ENCODE data around the gene RUVBL2. TPM values are rescaled to one million over a fixed set of nuclear protein-coding genes. Genes with fewer than 3 reads are reported as not detected.
A peak's percentile ranks its signal among the peaks of the same experiment; 100 is the strongest.

The RUVBL2 gene
- polyA plus RNA-seq, 1 donor: 80.2 TPM

DNA sequence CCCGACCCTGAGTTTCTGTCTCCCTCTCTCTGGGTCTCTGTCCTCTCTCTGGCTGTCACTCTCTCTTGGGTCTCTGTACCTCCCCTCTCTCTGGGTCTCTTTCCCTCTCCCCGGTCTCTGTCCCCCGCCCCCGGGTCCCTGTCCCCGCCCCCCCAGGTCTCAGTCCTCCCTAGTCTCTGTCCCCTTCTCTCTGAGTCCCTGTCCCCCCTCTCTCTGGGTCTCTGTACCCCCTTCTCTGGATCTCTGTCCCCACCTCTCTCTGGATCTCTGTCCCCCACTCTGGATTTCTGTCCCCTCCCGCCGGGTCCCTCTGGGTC is 30.9 kb upstream of the RUVBL2 start:
- DNase-seq: no peak

- peak; percentile 51 for DNase-seq
Measured at GRCh38 chr19:48963371-48964204, 30.1 kb upstream of the RUVBL2 start.

- DNase-seq: no peak
Measured at GRCh38 chr19:48964205-48965039, 29.3 kb upstream of the RUVBL2 start.

GRCh38 chr19:48965040-48965805 is 28.5 kb upstream of the RUVBL2 start, which contains the start of gene FTL:
TSS of gene FTL (plus strand) at chr19:48965309. CDS start at chr19:48965508, 199 bp downstream.
- peak; percentile 94 for DNase-seq

DNA sequence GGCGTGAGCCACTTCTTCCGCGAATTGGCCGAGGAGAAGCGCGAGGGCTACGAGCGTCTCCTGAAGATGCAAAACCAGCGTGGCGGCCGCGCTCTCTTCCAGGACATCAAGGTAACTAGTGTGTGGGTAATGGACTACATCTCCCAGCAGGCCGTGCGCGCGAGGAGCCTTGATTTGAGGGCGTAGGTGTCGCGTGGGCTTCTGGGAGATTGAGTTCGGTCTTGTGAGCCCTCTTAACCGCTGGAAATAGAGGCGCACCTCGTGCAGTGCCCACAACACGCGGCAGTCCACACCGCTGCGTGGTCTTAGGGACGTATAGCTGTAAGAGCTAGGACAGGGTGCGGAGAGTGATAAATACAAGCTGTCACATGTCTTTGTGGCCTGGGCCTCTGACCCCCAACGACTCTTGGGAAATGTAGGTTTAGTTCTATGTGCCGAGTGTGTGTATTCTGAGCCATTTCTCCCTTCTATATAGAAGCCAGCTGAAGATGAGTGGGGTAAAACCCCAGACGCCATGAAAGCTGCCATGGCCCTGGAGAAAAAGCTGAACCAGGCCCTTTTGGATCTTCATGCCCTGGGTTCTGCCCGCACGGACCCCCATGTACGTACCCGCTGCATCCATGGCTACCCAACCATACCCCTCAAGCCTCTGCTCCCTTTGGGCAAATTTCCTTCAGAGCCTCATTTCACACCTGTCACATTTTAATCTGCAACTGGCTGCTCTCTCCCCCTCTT is 27.7 kb upstream of the RUVBL2 start:
- DNase-seq: peak; percentile 88

DNA sequence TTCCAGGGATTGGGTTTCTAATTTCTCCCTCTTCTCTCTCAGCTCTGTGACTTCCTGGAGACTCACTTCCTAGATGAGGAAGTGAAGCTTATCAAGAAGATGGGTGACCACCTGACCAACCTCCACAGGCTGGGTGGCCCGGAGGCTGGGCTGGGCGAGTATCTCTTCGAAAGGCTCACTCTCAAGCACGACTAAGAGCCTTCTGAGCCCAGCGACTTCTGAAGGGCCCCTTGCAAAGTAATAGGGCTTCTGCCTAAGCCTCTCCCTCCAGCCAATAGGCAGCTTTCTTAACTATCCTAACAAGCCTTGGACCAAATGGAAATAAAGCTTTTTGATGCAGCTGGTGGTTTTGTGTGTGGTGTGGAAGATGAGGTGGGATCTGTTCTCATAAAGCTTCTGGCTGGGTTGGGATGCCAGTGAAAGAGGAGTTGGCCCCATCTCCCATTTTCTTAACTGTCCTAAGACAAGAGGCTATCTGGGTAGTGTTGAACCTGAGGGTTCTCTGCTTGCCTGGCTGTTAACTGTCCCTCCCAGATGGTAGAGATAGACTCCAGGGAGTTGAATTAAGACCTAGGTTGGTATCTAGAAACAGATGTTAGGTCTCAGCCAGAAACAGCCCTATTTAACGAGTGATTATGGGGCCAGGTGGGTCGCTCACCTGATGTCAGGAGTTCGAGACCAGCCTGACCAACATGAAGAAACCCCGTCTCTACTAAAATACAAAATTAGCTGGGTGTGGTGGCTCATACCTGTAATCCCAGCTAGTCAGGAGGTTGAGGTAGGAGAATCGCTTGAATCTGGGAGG is 26.9 kb upstream of the RUVBL2 start:
- DNase-seq: no peak

DNA sequence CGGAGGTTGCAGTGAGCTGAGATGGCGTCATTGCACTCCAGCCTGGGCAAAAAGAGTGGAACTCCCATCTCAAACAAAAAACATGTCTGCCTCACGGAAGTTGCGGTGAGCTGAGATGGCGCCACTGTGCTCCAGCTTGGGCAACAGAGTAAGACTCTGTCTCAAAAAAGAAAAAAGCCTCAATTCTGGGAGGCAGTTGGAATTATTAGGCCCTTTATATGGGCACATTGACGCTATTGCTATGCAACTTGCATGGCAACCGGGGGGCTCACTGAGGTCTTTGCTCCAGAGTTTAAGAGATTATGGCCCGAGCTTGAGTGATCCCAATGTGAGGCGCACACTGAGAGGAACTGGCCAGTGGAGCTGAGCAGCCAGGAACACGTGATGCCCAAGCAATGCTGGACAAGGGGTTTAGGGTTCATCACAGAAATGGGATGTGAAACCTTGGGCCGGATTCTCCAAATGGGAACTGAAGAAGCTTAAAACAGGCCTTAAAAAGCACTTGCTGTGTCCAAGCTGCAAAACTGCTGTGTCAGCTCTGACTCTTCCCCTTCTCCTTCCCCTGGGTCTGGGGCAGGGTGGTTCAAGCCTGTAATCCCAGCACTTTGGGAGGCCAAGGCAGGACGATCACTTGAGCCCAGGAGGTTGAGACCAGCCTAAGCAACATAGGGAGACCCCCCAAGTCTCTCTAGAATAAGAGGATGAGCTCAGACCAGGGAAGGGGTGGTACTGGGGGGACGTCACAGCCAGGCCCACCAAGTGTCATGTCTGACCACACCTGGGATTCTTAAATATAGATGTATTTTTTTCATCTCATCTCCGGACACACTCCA is 26.1 kb upstream of the RUVBL2 start:
- no peak for DNase-seq

DNA sequence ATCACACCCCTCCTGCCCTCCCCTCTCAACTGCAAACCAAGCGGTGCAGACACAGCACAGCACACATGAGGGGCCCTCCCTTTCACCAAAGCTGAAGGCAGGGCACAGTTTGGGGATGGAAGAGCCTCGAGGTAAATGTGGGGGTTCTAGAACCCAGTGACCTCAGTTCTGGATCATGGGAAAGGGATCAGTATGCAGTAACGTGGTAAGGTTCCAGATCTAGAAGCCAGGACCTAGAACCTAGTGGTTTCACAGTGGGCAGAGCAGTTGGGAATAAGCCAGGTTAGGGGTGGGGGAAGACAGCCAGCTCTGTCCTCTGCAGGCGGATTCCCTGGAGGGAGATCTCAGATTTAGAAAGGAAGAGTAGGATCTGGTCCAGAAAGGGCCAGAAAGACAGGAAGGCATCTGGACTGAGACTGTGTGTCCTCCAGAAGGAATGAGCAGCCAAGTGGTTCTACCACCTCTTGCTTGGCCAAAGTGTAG is 25.5 kb upstream of the RUVBL2 start:
- no peak for DNase-seq

GRCh38 chr19:48968813-48969218 is 24.9 kb upstream of the RUVBL2 start:
- DNase-seq: no peak

DNA sequence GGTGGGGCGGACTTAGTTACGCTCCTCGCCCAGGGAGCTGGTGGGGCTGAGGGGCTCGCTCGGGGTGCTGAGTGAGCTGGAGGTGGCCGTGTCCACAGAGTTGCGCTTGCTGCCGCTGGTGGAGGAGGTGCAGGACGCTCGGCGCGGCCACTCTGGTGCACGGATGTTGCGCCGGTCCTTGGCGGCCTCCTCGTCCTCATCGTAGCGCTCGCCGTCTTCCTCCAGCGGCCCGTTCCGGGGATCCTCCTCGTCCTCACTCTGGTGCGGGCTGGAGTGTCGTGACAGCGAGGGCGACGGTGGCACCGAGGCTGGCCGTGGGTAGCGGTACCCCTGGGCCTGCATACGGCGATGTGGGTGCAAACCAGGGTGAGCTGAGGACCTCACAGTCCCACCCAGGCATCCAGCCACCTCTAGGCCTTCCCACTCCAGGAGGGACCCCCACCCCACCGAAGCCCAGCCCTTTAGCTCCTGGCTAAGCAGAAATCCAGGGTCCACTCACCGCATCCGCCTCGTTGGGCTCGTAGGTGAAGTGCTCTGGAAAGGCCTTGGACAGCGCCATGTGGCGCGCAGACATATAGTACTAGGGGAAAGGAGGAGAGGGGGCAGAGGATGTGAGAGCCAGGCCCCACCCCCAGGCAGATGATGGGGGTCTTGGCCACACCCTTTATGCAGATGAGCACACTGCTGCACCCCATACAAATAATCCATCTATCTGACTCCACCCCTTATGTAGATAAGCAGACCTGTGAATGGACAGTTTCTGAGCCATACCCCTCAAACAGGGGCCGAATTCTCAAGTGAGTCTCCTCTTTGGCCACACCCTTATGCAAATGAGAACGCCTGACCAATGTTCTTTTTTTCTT is 24.2 kb upstream of the RUVBL2 start:
- DNase-seq: no peak

GRCh38 chr19:48970139-48970766 is 23.4 kb upstream of the RUVBL2 start:
- DNase-seq: no peak

DNA sequence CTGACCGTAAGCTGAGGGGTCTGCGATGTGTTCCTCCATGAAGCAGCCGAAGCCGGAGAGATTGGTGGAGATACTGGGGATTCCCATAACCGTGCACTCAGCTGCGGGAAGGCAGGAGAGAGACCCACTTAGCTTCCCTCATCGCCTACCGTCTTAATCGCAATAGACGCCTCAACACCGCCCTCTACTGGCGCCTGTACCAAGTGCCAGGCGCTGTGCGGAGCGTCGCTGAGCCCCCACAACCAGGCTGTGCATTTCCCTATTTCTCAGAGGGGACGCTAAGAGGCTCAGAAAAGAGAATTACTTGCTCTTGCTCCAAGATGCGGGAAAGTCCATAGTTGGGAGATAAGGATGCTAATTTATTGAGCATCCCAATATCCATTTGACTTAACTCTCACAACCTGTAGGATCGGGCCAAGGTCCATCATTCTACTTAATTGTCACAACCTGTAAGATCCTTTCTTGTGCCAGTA is 22.7 kb upstream of the RUVBL2 start:
- peak; percentile 83 for DNase-seq

DNA sequence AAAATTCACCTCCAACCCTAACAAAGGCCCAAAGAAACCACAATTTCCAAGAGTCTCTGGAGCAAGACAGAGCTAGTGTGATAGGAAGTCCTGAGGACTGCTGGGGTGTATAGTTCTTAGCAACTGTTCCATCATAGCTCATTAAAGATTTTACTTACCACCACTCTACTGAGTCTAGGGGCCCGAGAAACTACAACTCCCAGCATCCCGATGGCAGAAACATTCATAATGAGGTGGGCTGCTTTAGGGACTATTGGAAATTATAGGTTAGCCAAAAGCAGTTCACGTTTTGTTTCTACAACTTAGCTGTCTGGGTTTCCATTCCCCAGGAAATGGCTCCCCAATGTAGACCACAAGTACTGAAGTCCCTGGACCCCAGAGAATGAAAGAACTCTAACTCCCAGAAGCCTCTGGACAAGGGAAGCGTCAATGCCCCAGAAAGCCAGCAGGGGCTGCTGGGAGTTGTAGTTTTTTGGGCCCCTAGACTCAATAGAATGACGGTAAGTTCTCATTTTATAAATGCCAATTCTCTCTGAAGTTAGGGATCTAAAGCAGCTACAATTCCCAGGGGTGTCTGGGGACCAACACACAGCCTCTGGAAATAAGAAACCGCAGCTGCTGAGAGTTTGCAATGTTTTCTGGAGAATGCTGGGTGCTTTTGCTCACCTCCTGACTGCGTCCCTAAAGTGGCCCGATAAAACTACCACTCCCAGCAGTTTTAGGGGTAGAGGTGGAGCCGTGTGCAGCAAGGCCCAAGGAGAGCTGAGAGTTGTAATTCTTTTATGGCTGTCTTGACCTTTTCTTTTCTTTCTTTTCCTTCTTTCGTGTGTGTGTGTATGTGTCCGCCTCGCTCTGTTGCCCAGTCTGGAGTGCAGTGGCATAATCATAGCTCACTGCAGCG is 17.5 kb upstream of the RUVBL2 start:
- no peak for DNase-seq

DNA sequence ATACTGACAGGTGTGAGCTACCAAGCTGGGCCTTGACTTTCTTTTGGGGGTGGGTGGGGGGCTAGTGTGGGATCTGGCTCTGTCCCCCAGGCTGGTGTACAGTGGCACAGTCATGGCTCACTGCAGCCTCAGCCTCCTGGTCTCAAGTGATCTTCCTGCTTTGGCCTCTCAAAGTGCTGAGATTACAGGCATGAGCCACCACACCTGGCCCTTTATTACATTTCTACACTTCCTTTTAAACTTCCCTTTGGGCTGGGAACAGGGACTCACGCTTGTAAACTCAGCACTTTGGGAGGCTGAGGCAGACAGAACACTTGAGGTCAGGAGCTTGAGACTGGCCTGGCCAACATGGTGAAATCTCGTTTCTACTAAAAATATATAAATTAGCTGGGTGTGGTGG is 16.6 kb upstream of the RUVBL2 start:
- DNase-seq: no peak

DNA sequence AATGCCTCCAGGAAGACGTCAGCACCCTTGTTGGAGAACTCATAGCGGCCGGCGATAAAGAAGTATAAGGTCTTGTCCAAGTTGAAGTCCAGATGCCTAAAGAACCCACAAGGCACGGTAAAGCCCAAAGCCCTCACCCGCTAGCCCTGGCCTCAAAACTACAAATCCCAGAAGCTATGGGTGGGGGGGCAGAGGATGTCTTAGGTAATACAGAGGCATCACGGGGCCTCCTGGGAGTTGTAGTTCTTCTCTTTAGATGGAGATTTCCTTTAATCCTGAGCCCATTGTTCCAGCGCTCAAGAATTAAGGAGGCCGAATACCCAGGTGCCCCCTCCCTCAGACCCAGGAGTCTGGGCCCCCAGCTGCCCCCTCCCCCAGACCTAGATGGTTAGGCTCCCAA is 11.4 kb upstream of the RUVBL2 start:
- DNase-seq: no peak

GRCh38 chr19:48985711-48986110 is 8.0 kb upstream of the RUVBL2 start:
- DNase-seq: no peak

GRCh38 chr19:48986211-48986610 is 7.5 kb upstream of the RUVBL2 start:
- no peak for DNase-seq

Data from left kidney (tissue), 2 donors.